Stomach (tissue), 9 donors: Measurements from ENCODE around the gene ANGPTL7. TPM values are rescaled to one million over a fixed set of nuclear protein-coding genes. Genes with fewer than 3 reads are reported as not detected.

Source experiments
- DNase-seq, 2 donors: peaks; one replicate each; pipeline versions ENCODE4 v3.0.0 to v3.0.0-alpha.2; 2013 to 2019
- H3K27ac ChIP-seq, 5 donors: fragments of 200-600 bp in 4 of 5; sonication (generic) in 4 of 5; one replicate each; pipeline ENCODE4 v1.5.1; 2013 to 2019; ENCODE audit warnings: mild to moderate bottlenecking in 1 of 5, moderate library complexity in 1 of 5
- H3K27me3 ChIP-seq, 3 donors: fragments of 200-600 bp; sonication (generic); one replicate each; pipeline ENCODE4 v1.5.1; 2017 to 2019; ENCODE audit warnings: mixed run types in 1 of 3
- H3K36me3 ChIP-seq, 4 donors: fragments of 200-600 bp; sonication (generic); 1 replicate in 3 of 4; 2 replicates in 1 of 4; pipeline ENCODE4 v1.5.1; 2016 to 2019
- H3K4me1 ChIP-seq, 4 donors: fragments of 200-600 bp; sonication (generic); one replicate each; pipeline ENCODE4 v1.5.1; 2016 to 2019
- H3K4me3 ChIP-seq, 4 donors: fragments of 200-600 bp; sonication (generic) in 3 of 4; one replicate each; pipeline ENCODE4 v1.5.1; 2016 to 2019; ENCODE audit warnings: mild to moderate bottlenecking in 1 of 4
- H3K9me3 ChIP-seq, 4 donors: fragments of 200-600 bp; sonication (generic); one replicate each; pipeline ENCODE4 v1.5.1; 2016 to 2019
- CTCF ChIP-seq, 7 experiments: fragments of 450-650 bp in 4 of 7; fragments of 200-600 bp in 3 of 7; sonication (generic) in 3 of 7; IDR thresholded peaks; one replicate each; pipeline ENCODE4 v1.5.1; 2016 to 2019; ENCODE audit warnings: antibody characterized with exemption in 7 of 7, control low read depth in 2 of 7, mild to moderate bottlenecking in 1 of 7
- EP300 ChIP-seq: sonication (generic); formaldehyde crosslinking; IDR thresholded peaks from one replicate; pipeline ENCODE4 v1.6.1; 2017; ENCODE audit warnings: antibody characterized with exemption
- POLR2A ChIP-seq, 4 donors: fragments of 450-650 bp; IDR thresholded peaks; one replicate each; pipeline ENCODE4 v1.6.1; 2016; ENCODE audit warnings: antibody characterized with exemption in 4 of 4, control low read depth in 2 of 4, mild to moderate bottlenecking in 1 of 4, moderate library complexity in 1 of 4
- POLR2AphosphoS5 ChIP-seq, 3 donors: sonication (generic); formaldehyde crosslinking; IDR thresholded peaks; one replicate each; pipeline ENCODE4 v1.6.1; 2016; ENCODE audit warnings: antibody characterized with exemption in 3 of 3
- WGBS, 5 donors: extraction: QIAGEN DNeasy Blood & Tissue Kit in 3 of 5; methylation state at CpG; one replicate each; pipeline versions ENCODE4 v1.1.5 to v1.1.7; 2013 to 2018; 5-methylcytosine and 5-hydroxymethylcytosine counted together
- intact Hi-C: fragments of 100-400 bp; cut with DNase I; formaldehyde crosslinking; loops from one replicate; pipeline ENCODE4 v1.15.1; 2023; ENCODE audit warnings: low total_unique reads
- polyA plus RNA-seq, 3 donors: library from polyadenylated mRNA; stranded (reverse); fragments of 200-250 nt; gene quantifications; one replicate each; pipeline ENCODE4 v1.2.3, GENCODE V29; 2013
- total RNA-seq, 5 donors: library from RNA; depleted of rRNA; stranded (reverse); fragments of >200 nt; gene quantifications; one replicate each; pipeline versions ENCODE4 v1.1.0 to v1.2.3, GENCODE V29; 2014 to 2016
- donor health status: healthy with polysubstance abuse.
- donor health status: Bipolar disorder and iron deficiency.
- donor health status: healthy.

ANGPTL7 gene
- total and polyA plus RNA-seq, 8 donors, result 0.55 to 2.6 (median 1.6) TPM; not detected in 5

GRCh38 chr1:11211461-11211860 lies 22.3 kb downstream of the ANGPTL7 start:
- whole genome bisulfite sequencing, 5 donors, result 91 to 98% (median 97%) methylated on average over 4 of the region's 4 CpGs
- H3K4me1 ChIP-seq, result no peaks in the 10 kb centered on the region
- intact Hi-C loops, result loop anchor here (5.0 kb wide), 1 partner anchor 206 kb away; no protein-coding TSS in a partner anchor
- peaks cover 53 to 100% (median 99%) of the 10 kb centered on the region in 4 donors for H3K36me3 ChIP-seq
- no peaks in the 10 kb centered on the region for H3K9me3 ChIP-seq
- no peaks in the 10 kb centered on the region for H3K27me3 ChIP-seq
- TF ChIP-seq POLR2AphosphoS5 (IDR thresholded peaks at IDR 0.05) (no peak), POLR2A (IDR thresholded peaks at IDR 0.05) (no peak), CTCF (IDR thresholded peaks at IDR 0.05) (no peak), EP300 (no peak)
- no peak overlapping the region for H3K27ac ChIP-seq
- H3K4me3 ChIP-seq, result no peak overlapping the region
- DNase-seq, result no peak

- 91 to 94% (median 93%) methylated on average over 12 of the region's 12 CpGs for WGBS, 5 donors
- intact Hi-C loops, result loop anchor here (5.0 kb wide), 1 partner anchor 205 kb away; no protein-coding TSS in a partner anchor
- no peaks in the 10 kb centered on the region for H3K9me3 ChIP-seq
- no peak for TF ChIP-seq CTCF (IDR thresholded peaks at IDR 0.05)
- no peak for TF ChIP-seq EP300
- no peak for TF ChIP-seq POLR2A (IDR thresholded peaks at IDR 0.05)
- TF ChIP-seq POLR2AphosphoS5 (IDR thresholded peaks at IDR 0.05), result no peak
- DNase-seq, result no peak
- peaks cover 51 to 100% (median 99%) of the 10 kb centered on the region in 4 donors for H3K36me3 ChIP-seq
- no peaks in the 10 kb centered on the region for H3K27me3 ChIP-seq
- H3K4me3 ChIP-seq, result no peak overlapping the region
- H3K27ac ChIP-seq, result no peak overlapping the region
- no peaks in the 10 kb centered on the region for H3K4me1 ChIP-seq
These were observed 22.9 kb downstream of the ANGPTL7 start for GRCh38 chr1:11211925-11212587.

GRCh38 chr1:11214698-11215380 lies 25.7 kb downstream of the ANGPTL7 start:
- DNase-seq, result no peak
- Histone ChIP-seq H3K4me1 (no peaks in the 10 kb centered on the region), H3K36me3 (peaks cover 50 to 100% (median 99%) of the 10 kb centered on the region in 4 donors), H3K9me3 (no peaks in the 10 kb centered on the region), H3K4me3 (no peak overlapping the region), H3K27ac (no peak overlapping the region), H3K27me3 (no peaks in the 10 kb centered on the region)
- intact Hi-C loops, result loop anchor here (5.0 kb wide), 1 partner anchor 202 kb away; no protein-coding TSS in a partner anchor
- TF ChIP-seq CTCF (IDR thresholded peaks at IDR 0.05), result no peak
- TF ChIP-seq POLR2AphosphoS5 (IDR thresholded peaks at IDR 0.05), result no peak
- no peak for TF ChIP-seq EP300
- no peak for TF ChIP-seq POLR2A (IDR thresholded peaks at IDR 0.05)
- 72 to 93% (median 88%) methylated on average over 3 of the region's 3 CpGs for WGBS, 5 donors

- DNase-seq, result no peak
- Histone ChIP-seq H3K27ac (no peak overlapping the region), H3K4me3 (no peak overlapping the region), H3K36me3 (peaks cover 48 to 100% (median 98%) of the 10 kb centered on the region in 4 donors), H3K27me3 (no peaks in the 10 kb centered on the region), H3K9me3 (no peaks in the 10 kb centered on the region), H3K4me1 (no peaks in the 10 kb centered on the region)
- 92 to 99% (median 97%) methylated on average over 2 of the region's 2 CpGs for WGBS, 5 donors
- intact Hi-C loops, result no loop called here
- no peak for TF ChIP-seq POLR2AphosphoS5 (IDR thresholded peaks at IDR 0.05)
- no peak for TF ChIP-seq EP300
- no peak for TF ChIP-seq POLR2A (IDR thresholded peaks at IDR 0.05)
- no peak for TF ChIP-seq CTCF (IDR thresholded peaks at IDR 0.05)
These were observed 26.3 kb downstream of the ANGPTL7 start for GRCh38 chr1:11215381-11216005.
